B cell (primary cell): ENCODE measurements around the gene CTTN. TPM values are rescaled to one million over a fixed set of nuclear protein-coding genes. Genes with fewer than 3 reads are reported as not detected.

ENCODE experiments used
- ATAC-seq: fragments of 200-7000 bp; cut with Tn5 transposase; one replicate; pipeline ENCODE4 v1.10.0; 2021; ENCODE audit warnings: low read depth, mild to moderate bottlenecking, moderate number of reproducible peaks, moderate library complexity
- CTCF ChIA-PET: fragments of 350-600 bp; sonication (Branson Sonifier 250); formaldehyde crosslinking; loops from one replicate; lab custom pipeline; 2021; ENCODE audit warnings: antibody characterized with exemption, inconsistent platforms; lab: Charles Lee
- POLR2A ChIA-PET: fragments of 350-600 bp; sonication (Branson Sonifier 250); formaldehyde crosslinking; loops from one replicate; lab custom pipeline; 2021; ENCODE audit warnings: antibody characterized with exemption; lab: Charles Lee
- DNase-seq: peaks from one replicate; pipeline ENCODE4 v3.0.0; 2013
- H2AFZ ChIP-seq: 2 replicates; pipeline ENCODE4 v1.6.1; 2012; ENCODE audit warnings: mild to moderate bottlenecking, low read depth, low read length; ENCODE audit not compliant: insufficient read depth, poor library complexity, severe bottlenecking
- H3K27ac ChIP-seq, 2 donors: 1 replicate in 1 of 2; 2 replicates in 1 of 2; pipeline ENCODE4 v1.5.1; 2012 to 2013; ENCODE audit warnings: low read length in 2 of 2, mild to moderate bottlenecking in 2 of 2, moderate library complexity in 1 of 2
- H3K27me3 ChIP-seq, 4 experiments: fragments of 200-600 bp in 1 of 4; sonication (generic) in 1 of 4; replicated peaks in 1 of 4; 1 replicate in 2 of 4; 2 replicates in 2 of 4; pipeline versions ENCODE4 v1.6.1 to v1.7.0; 2013 to 2016; ENCODE audit warnings: low read length in 3 of 4, mild to moderate bottlenecking in 2 of 4, mixed read lengths in 1 of 4, moderate library complexity in 1 of 4; ENCODE audit not compliant: insufficient read depth in 4 of 4, control insufficient read depth in 3 of 4; ENCODE audit errors: control extremely low read depth in 1 of 4
- H3K36me3 ChIP-seq, 2 experiments: replicated peaks in 1 of 2; 1 replicate in 1 of 2; 2 replicates in 1 of 2; pipeline versions ENCODE4 v1.6.1 to v1.7.1; 2013; ENCODE audit warnings: low read length in 1 of 2; ENCODE audit not compliant: insufficient read depth in 2 of 2, control insufficient read depth in 1 of 2; ENCODE audit errors: control extremely low read depth in 1 of 2, extremely low read depth in 1 of 2
- H3K4me1 ChIP-seq, 2 donors: fragments of 200-600 bp in 1 of 2; sonication (generic) in 1 of 2; 1 replicate in 1 of 2; 2 replicates in 1 of 2; pipeline versions ENCODE4 v1.5.1 to v1.6.1; 2013 to 2017; ENCODE audit warnings: low read length in 2 of 2; ENCODE audit not compliant: control insufficient read depth in 2 of 2, insufficient read depth in 2 of 2
- H3K4me2 ChIP-seq: replicated peaks from 2 replicates; pipeline ENCODE3; 2012; ENCODE audit warnings: mild to moderate bottlenecking, low read depth, low read length; ENCODE audit not compliant: poor library complexity, severe bottlenecking
- H3K4me3 ChIP-seq, 5 experiments: fragments of 200-600 bp in 1 of 5; sonication (generic) in 1 of 5; 1 replicate in 3 of 5; 2 replicates in 2 of 5; pipeline versions ENCODE4 v1.5.1 to v1.7.0; 2011 to 2016; ENCODE audit warnings: low read length in 4 of 5, mild to moderate bottlenecking in 4 of 5, low read depth in 2 of 5, control low read depth in 1 of 5, moderate library complexity in 1 of 5; ENCODE audit not compliant: insufficient read depth in 1 of 5; ENCODE audit errors: control extremely low read depth in 1 of 5, extremely low read depth in 1 of 5
- H3K79me2 ChIP-seq: fragments of 200-600 bp; sonication (generic); one replicate; pipeline ENCODE4 v1.6.0; 2016; ENCODE audit warnings: low read length; ENCODE audit not compliant: control insufficient read depth, insufficient read depth
- H3K9ac ChIP-seq: fragments of 200-600 bp; sonication (generic); 2 replicates; pipeline ENCODE4 v1.6.1; 2017; ENCODE audit warnings: mild to moderate bottlenecking, low read length, moderate library complexity
- H3K9me3 ChIP-seq, 3 donors: one replicate each; pipeline versions ENCODE4 v1.6.1 to v1.7.1; 2013; ENCODE audit warnings: low read length in 2 of 3; ENCODE audit not compliant: control insufficient read depth in 2 of 3, insufficient read depth in 1 of 3; ENCODE audit errors: control extremely low read depth in 1 of 3
- H4K20me1 ChIP-seq: 2 replicates; pipeline ENCODE4 v1.6.0; 2012; ENCODE audit warnings: mild to moderate bottlenecking, low read length; ENCODE audit not compliant: insufficient read depth, control insufficient read depth, poor library complexity, severe bottlenecking
- H3K27ac Mint-ChIP-seq: one replicate; pipeline ENCODE4 v1.8.0; 2021; ENCODE audit warnings: mixed read lengths
- H3K27me3 Mint-ChIP-seq: one replicate; pipeline ENCODE4 v1.8.0; 2021; ENCODE audit warnings: mixed read lengths
- H3K4me1 Mint-ChIP-seq: one replicate; pipeline ENCODE4 v1.8.0; 2021; ENCODE audit warnings: mixed read lengths
- H3K4me3 Mint-ChIP-seq: one replicate; pipeline ENCODE4 v1.8.0; 2021; ENCODE audit warnings: mixed read lengths
- H3K9me3 Mint-ChIP-seq: one replicate; pipeline ENCODE4 v1.8.0; 2022; ENCODE audit warnings: mixed read lengths; ENCODE audit not compliant: insufficient read depth
- CTCF ChIP-seq: fragments of 200-600 bp; IDR thresholded peaks from one replicate; pipeline ENCODE4 v1.8.0; 2022; ENCODE audit warnings: antibody characterized with exemption, mild to moderate bottlenecking
- EZH2 ChIP-seq: IDR thresholded peaks from 2 replicates; pipeline ENCODE4 v1.6.1; 2012; ENCODE audit warnings: borderline replicate concordance, low read depth, mild to moderate bottlenecking, moderate library complexity, low read length; ENCODE audit not compliant: insufficient read depth, poor library complexity, severe bottlenecking
- WGBS: methylation state at CpG from one replicate; pipeline ENCODE4 v1.1.5; 2013; ENCODE audit warnings: missing lambda C conversion rate; ENCODE audit not compliant: insufficient coverage; 5-methylcytosine and 5-hydroxymethylcytosine counted together
- intact Hi-C: fragments of 100-400 bp; cut with micrococcal nuclease; formaldehyde crosslinking; loops from one replicate; pipeline ENCODE4 v1.10.0; 2022
- polyA plus RNA-seq: library from polyadenylated mRNA; depleted of rRNA; stranded (reverse); fragments of >200 nt; gene quantifications from 2 replicates; pipeline ENCODE4 v1.2.3, GENCODE V29; 2012
- total RNA-seq, 2 donors: library from RNA; stranded (reverse); fragments of 120-200 nt in 1 of 2; gene quantifications; 1 replicate in 1 of 2; 2 replicates in 1 of 2; pipeline versions ENCODE4 v1.2.3 to v1.2.4, GENCODE V29; 2013 to 2022

The CTTN gene
- total and polyA plus RNA-seq, 2 donors (not counting 1 experiment from before 2014, with no cell fraction given) = 0.34 TPM; not detected in 1

- H3K27me3 ChIP-seq = peaks cover 0 to 30% (median 4%) of the 10 kb centered on the region in 4 experiments
- no peaks in the 10 kb centered on the region for H3K36me3 ChIP-seq
- H3K4me3 Mint-ChIP-seq = peak overlapping the region; percentile 65
- H3K27me3 Mint-ChIP-seq = peaks cover 54% of the 10 kb centered on the region
- peaks cover 0 to 19% (median 0%) of the 10 kb centered on the region in 3 donors for H3K9me3 ChIP-seq
- no peak overlapping the region for H3K9ac ChIP-seq
- CTCF ChIA-PET = no interaction called here
- intact Hi-C loops = no loop called here
- no peaks in the 10 kb centered on the region for H3K9me3 Mint-ChIP-seq
- no peaks in the 10 kb centered on the region for H4K20me1 ChIP-seq
- no peak for ATAC-seq
- H3K4me2 ChIP-seq = peak overlapping the region; percentile 53
- no peak overlapping the region for H3K27ac ChIP-seq
- peaks cover 19 to 21% of the 10 kb centered on the region in 2 donors for H3K4me1 ChIP-seq
- no peak overlapping the region for H2AFZ ChIP-seq
- no peaks in the 10 kb centered on the region for H3K79me2 ChIP-seq
- H3K4me1 Mint-ChIP-seq = peaks cover 38% of the 10 kb centered on the region
- H3K4me3 ChIP-seq = no peak overlapping the region
- H3K27ac Mint-ChIP-seq = no peak overlapping the region
- POLR2A ChIA-PET = no interaction called here
- no peak for TF ChIP-seq CTCF
- no peak for TF ChIP-seq EZH2
- no peak for DNase-seq
- WGBS = 91% methylated on average over 12 of the region's 15 CpGs
These were observed 38.2 kb downstream of the CTTN start for GRCh38 chr11:70436501-70436860.

GRCh38 chr11:70437111-70437784 is 38.9 kb downstream of the CTTN start:
- WGBS = 17% methylated on average over 14 of the region's 18 CpGs
- peak overlapping the region; percentile 41 for H3K27ac Mint-ChIP-seq
- Histone ChIP-seq H3K4me2 (peak overlapping the region; percentile 53), H2AFZ (peak overlapping the region; percentile 25), H3K27ac (no peak overlapping the region), H4K20me1 (no peaks in the 10 kb centered on the region), H3K36me3 (no peaks in the 10 kb centered on the region), H3K79me2 (no peaks in the 10 kb centered on the region), H3K27me3 (peaks cover 0 to 25% (median 4%) of the 10 kb centered on the region in 4 experiments), H3K4me1 (peaks cover 19 to 21% of the 10 kb centered on the region in 2 donors), H3K4me3 (peak overlapping the region in 2 of 5 experiments; percentile 7 to 24), H3K9me3 (peaks cover 0 to 19% (median 0%) of the 10 kb centered on the region in 3 donors), H3K9ac (no peak overlapping the region)
- peaks cover 52% of the 10 kb centered on the region for H3K27me3 Mint-ChIP-seq
- ATAC-seq (peak; percentile 80), DNase-seq (peak; percentile 59)
- H3K4me1 Mint-ChIP-seq = peaks cover 38% of the 10 kb centered on the region
- ChIA-PET POLR2A (no interaction called here), CTCF (no interaction called here)
- peak overlapping the region; percentile 65 for H3K4me3 Mint-ChIP-seq
- H3K9me3 Mint-ChIP-seq = no peaks in the 10 kb centered on the region
- intact Hi-C loops = no loop called here
- TF ChIP-seq EZH2 (no peak), CTCF (no peak)
